NCI-H1417 treated with DMSO at 0.1 percent for 48 hours (cell line): ENCODE results near the gene RALY.
"Not testable (repeated sequence)": the region's sequence is repeated elsewhere in the genome, so short reads cannot be mapped to it uniquely, and the experiment has no call there.

Experiments used
- DNase-seq: peaks from one replicate; lab custom pipeline; 2025; lab: John Stamatoyannopoulos, UW

Gene RALY

DNA sequence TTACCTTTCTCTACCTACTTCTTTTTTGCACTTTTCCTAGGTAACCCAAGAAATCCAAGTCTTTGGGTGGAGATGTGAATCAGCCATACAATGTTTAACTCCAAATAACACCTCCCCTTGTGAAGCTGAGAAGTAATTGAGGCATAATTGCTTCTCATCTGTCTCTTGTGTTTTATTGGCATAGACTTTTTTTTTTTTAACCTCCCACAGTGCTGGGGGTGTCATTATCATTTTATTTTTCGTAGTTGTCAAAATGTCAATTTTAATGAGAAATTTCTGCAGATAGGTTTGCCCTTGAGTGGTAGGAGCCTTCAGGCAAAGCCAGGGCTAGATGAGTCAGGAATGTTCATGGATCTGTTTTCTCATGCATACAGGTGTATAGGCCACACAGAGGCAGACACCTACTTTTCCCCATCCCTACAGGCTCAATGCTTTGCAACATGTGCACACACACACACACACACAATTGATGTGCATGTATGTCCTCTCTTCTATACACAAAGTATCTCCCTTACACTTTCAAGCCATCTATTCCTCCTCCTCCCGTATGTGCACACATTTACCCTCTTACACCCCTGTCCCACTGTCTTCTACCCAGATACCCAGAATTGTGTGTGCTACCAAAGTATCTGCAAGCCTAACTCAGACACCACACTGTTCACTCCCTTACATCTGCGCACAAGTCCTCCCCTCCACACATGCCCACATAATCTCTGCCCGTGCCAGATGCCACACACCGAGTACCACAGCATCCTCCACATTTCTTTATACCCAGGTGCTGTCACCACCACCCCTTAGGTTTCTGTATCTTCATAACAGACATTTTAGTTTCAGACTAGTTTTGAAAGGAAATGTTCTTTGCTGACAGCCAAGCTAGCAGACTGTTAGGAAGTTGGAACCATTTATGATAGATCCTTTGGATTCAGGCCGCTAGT, 22.0 kb downstream of the RALY start:
- no peak for DNase-seq

DNA sequence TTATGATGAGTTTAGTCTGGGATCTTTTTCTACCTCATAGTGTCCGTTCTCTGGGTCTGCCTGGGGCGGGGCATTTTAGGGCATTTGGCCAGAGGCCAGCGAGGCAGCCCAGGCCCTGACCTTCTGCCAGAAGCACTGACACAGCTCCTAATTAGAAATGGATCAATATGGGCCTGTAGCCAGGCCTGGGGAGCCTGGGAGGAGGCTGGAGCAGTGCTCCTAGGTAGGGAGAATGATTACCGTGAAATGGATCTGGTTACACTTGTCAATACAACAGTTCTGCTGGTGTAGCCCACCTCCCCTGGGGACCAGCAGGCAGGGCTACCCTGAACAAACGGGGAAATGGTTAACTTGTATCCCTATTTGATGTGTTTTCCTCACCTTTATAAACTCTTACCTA, 23.0 kb downstream of the RALY start:
- DNase-seq = no peak

- DNase-seq = no peak
Observed at GRCh38 chr20:34017610-34018009, 23.9 kb downstream of the RALY start.

DNA sequence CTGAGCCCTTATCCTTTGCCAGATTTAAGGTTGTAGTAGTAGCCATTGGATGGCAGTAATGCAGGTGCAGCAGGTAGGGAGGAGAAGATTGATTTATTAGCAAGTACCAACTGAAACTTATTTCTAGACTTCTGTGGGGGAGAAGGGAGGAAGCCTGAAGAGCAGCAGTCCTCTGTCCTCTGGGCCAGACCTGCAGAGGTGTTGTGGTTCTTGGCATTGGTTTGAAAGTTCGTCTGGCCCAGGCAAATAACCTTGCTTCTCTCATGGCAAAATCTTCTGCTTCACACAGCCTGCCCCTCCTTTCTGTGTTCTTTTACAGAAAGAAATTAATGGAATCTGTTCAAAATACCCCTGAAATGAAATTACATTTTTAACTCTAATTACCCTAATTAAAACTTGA, 24.5 kb downstream of the RALY start:
- no peak for DNase-seq

- no peak for DNase-seq
Observed at GRCh38 chr20:34022151-34022838, 28.6 kb downstream of the RALY start.

GRCh38 chr20:34022839-34023234, 29.1 kb downstream of the RALY start:
- no peak for DNase-seq

DNA sequence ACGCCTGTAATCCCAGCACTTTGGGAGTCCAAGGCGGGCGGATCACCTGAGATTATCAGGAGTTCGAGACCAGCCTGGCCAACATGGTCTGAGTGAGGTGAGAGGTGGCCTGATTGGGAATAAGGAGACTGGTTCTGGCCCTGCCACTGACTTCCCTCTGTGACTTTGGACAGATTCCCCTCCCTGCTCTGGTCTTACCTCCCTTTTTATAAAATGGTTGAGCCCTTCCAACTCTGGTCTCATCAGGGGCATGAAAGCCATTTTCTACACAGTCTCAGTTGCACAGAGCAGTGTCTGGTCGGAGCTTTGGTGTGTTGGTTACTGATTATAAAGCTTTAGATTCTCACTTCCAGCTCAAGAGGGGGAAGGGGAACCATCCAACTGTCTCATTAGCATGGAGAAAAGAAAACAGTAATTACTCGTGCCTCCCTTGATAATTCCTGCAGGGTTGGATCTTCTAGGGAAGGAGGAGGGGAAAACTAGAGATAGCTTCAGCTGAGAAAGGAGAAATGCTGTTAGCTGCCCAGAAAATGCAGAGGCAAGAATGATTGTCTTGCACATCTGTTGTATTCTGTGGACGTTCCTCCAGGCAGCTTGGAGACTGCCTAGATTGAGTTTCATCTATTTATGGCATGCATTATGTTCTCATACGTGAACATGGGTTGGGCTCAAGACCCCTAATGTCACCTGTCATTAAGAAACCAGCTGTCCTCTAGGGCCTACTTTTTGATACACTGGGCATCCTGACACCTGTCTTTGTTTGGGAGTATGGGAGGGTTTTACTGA, 30.4 kb downstream of the RALY start:
- DNase-seq = no peak

GRCh38 chr20:34024723-34025351, 31.1 kb downstream of the RALY start:
- DNase-seq = no peak

GRCh38 chr20:34028013-34028412, 34.3 kb downstream of the RALY start:
- DNase-seq = not testable (repeated sequence)

DNA sequence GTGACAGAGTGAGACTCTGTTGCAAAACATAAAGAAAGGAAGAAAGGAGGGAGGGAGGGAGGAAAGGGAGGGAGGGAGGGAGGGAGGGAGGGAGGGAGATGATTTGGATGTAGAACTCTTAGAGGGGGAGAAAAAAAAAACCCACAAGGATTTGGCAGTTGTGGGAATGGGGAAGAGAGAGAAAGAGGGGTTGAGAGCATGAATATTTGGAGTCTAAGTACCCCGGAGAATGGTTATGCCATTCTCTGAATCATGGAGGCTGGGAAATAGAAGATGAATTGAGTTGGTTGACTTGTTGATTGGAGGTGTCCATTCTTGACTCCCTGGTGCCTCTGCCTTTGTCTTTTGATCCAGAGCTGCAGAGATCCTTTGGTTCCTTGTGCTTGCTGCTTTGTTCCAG, 35.7 kb downstream of the RALY start:
- no peak for DNase-seq

DNA sequence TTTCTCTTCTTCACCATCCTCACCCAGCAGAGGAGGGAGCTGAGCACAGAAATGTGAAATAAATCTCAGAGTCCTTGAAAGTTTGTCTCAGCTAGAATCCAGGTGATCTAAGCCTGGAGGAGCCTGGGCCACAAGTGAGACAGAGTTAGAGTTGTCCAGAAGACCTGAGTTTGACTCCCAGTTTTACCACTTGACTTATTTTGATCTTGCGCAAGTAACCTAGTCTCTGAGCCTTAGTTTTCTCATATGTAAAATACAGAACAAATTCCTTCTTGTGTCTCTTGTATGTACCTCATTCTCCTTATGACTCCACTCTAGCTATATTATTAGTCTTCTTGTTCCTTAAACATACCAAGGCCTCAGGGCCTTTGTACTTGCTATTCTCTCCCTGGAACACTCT, 36.7 kb downstream of the RALY start:
- DNase-seq = no peak

DNA sequence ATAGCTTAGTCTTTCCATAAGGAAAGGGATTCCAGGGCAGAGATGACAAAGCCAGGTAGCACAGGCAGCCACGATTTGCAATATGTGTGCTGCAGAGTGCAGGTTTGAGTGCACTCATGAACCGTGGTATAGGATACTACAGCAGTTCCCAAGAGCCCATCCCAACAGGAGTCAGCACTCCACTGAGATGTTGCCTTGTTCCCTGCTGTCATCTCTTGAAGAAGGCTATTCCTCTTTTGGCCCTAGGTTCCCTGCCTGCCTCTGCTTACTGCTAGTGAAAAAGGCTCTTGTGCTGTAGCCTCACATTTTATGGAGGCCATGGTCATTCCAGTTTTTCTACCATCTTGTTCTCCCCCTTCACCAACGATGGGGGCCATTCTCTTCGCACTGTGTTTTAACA, 40.2 kb downstream of the RALY start:
- DNase-seq = no peak

GRCh38 chr20:34037121-34037520, 43.4 kb downstream of the RALY start:
- DNase-seq = no peak

DNA sequence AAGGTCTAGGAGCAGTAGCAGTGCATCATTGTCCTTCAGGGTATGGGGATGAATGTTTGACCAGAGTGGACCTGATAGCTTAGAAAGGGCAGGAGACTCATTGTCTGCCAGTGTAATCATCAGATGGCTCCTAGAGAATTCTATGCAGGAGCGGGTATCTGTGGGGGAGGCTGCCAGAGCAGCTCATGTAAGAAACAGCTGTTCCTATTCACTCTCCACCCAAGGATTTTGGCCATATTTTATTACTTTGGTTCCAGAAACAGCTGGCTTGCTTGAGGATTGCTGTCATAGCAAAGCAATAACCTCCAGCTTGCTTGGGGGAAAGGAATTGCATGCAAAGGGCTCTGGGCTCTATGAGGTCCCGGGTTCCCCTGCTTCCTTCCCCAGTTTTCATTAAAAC, 44.1 kb downstream of the RALY start:
- no peak for DNase-seq

GRCh38 chr20:34040300-34040995, 46.7 kb downstream of the RALY start:
- DNase-seq = no peak

DNA sequence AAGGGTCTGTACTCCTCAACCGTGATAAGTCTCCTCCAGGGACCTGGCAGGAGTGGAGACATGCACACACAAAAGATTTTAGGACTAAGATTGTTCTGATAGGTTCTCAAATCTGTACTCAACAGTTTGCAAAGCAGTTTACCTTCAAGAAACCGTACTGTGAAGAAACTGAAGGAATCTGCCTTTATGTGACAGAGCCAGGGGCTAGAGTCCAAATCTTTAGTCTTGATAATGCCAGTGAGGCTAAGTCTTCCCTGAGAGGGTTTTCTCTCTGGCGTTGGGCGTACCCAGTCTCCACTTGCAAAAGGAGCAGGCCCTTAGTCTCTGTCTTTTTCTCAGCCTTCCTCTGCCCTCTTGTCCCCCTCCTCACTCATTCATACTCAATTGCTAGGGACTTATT, 47.5 kb downstream of the RALY start:
- no peak for DNase-seq

DNA sequence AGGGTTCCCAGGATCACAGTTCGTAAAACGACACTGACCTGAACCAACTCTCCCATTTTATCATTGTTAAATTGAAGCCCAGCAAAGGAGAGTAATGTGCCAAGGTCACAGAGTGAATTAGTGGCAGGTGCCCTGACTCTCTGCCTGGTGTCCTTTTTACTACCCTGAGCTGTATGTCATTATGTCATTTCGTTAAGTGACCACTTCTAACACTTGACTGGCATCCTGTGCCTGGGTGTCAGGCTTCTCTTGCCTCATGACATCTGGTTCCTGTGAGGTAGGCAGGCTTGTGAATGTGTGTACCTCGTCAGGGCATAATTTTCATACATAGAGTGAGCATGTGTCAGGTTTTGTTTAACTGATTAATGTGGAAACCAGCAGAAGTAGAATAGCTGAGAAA, 48.6 kb downstream of the RALY start:
- peak; percentile 55 for DNase-seq

- DNase-seq = no peak
Observed at GRCh38 chr20:34043025-34043424, 49.3 kb downstream of the RALY start.

DNA sequence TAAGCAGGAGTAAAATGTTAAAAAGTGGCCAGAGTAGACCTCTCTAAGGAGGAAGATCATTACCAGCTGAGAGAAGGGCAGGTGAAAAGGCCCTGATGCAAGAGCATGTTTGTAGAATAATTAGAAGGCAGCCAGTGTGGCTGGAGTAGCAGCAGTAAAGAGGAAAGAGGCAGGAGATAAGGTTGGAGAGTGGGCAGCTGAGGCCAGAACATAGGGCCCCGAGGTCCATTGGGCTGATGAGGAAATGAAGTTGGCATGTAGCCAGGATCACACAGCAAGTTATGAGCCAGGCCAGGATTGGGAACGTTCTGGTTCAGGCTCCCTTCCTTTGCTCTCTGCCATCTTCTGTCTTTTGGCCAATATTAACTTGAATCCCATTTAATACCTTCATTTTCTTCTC, 51.6 kb downstream of the RALY start:
- no peak for DNase-seq

- DNase-seq = no peak
Observed at GRCh38 chr20:34045930-34046725, 52.4 kb downstream of the RALY start.
